HEK293T (cell line): ENCODE measurements around the gene DKKL1.

Experiments used
- ARNT ChIP-seq: fragments of 450-650 bp; IDR thresholded peaks from 2 replicates; pipeline ENCODE4 v1.6.1; 2017; ENCODE audit warnings: mild to moderate bottlenecking
- BHLHE40 ChIP-seq: fragments of 450-650 bp; IDR thresholded peaks from 2 replicates; pipeline ENCODE4 v1.6.1; 2016; ENCODE audit warnings: mild to moderate bottlenecking, moderate library complexity, borderline replicate concordance
- CTBP1 ChIP-seq: fragments of 450-650 bp; IDR thresholded peaks from 2 replicates; pipeline ENCODE4 v1.6.1; 2016; ENCODE audit warnings: borderline replicate concordance
- FOXA1 ChIP-seq: fragments of 450-650 bp; IDR thresholded peaks from 2 replicates; pipeline ENCODE4 v1.6.1; 2016; ENCODE audit warnings: mild to moderate bottlenecking
- FOXM1 ChIP-seq: fragments of 450-650 bp; IDR thresholded peaks from 2 replicates; pipeline ENCODE4 v1.6.1; 2017; ENCODE audit warnings: mild to moderate bottlenecking, borderline replicate concordance
- L3MBTL2 ChIP-seq: fragments of 450-650 bp; conservative IDR thresholded peaks from 2 replicates; pipeline ENCODE4 v1.6.1; 2016; ENCODE audit warnings: mild to moderate bottlenecking
- SP1 ChIP-seq: fragments of 450-650 bp; IDR thresholded peaks from 2 replicates; pipeline ENCODE4 v1.6.1; 2017
- TF ChIP-seq, protein P1 (sequence below): fragments of 450-650 bp; IDR thresholded peaks from 2 replicates; pipeline ENCODE4 v1.6.1; 2016

DNA sequence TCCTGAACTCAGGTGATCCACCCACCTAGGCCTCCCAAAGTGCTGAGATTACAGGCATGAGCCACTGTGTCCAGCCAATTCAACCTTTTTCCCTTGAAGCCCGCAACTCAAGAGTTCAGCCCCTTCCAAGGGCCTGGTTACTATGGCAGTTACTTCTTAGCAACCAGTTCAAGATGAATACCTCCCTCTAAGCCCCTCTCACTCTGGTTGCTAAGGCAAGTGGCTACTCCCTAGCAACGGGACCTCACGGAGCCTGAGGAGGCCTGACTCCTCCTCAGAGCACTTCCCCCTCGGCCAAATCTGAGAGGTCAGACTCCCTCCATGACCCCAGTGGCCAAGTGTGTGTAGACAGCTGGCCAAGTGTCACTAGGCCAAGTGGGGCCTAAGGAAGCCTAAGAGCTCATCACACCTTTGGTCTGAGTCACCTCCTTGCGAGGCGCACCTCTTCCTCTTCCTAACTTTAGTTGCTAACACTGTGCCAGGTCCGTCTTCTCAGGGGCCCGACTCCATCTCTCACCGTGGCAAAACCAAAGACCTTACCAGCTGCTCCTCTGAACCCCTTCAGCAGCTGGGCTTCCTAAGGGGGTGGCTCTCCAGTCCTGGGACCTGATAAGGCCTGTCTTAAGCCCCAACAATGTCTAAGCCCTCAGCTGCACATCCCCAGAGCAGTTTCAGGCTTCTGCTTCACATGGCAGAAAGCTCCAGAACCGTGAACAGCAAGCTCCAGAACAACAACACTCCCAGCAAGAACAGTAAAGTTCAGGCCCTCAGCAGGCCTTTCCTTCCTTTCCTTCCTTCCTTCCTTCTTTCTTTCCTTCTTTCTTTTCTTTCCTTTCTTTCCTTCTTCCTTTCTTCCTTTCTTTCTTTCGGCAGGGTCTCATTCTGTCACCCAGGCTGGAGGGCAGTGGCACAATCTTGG lies 18.9 kb upstream of the DKKL1 start:
- TF ChIP-seq SP1 (no peak), FOXM1 (no peak), CTBP1 (no peak), ARNT (no peak), FOXA1 (no peak), L3MBTL2 (no peak), BHLHE40 (no peak)
- TF ChIP-seq, protein P1, sequence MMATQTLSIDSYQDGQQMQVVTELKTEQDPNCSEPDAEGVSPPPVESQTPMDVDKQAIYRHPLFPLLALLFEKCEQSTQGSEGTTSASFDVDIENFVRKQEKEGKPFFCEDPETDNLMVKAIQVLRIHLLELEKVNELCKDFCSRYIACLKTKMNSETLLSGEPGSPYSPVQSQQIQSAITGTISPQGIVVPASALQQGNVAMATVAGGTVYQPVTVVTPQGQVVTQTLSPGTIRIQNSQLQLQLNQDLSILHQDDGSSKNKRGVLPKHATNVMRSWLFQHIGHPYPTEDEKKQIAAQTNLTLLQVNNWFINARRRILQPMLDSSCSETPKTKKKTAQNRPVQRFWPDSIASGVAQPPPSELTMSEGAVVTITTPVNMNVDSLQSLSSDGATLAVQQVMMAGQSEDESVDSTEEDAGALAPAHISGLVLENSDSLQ, result no peak
